Limb (tissue), 2 donors: Measurements from ENCODE around the gene MN1.

Experiments used
- DNase-seq, 2 donors: peaks; one replicate each; pipeline ENCODE4 v3.0.0-alpha.2; 2016; ENCODE audit errors: extremely low spot score in 2 of 2

Gene MN1

GRCh38 chr22:27718186-27719035 is 83.1 kb downstream of the MN1 start:
- no peak for DNase-seq

- DNase-seq, result no peak
These were observed 84.5 kb downstream of the MN1 start for GRCh38 chr22:27717094-27717493.

GRCh38 chr22:27716074-27716473 is 85.5 kb downstream of the MN1 start:
- no peak for DNase-seq

GRCh38 chr22:27715106-27715505 is 86.5 kb downstream of the MN1 start:
- DNase-seq, result peak in 1 of 2 donors; percentile 40

GRCh38 chr22:27714068-27714467 is 87.5 kb downstream of the MN1 start:
- no peak for DNase-seq

- DNase-seq, result no peak
These were observed 88.1 kb downstream of the MN1 start for GRCh38 chr22:27713461-27713860.

- DNase-seq, result no peak
These were observed 89.8 kb downstream of the MN1 start for GRCh38 chr22:27711756-27712155.

GRCh38 chr22:27711012-27711411 is 90.5 kb downstream of the MN1 start:
- DNase-seq, result no peak

GRCh38 chr22:27709919-27710675 is 91.5 kb downstream of the MN1 start:
- no peak for DNase-seq

GRCh38 chr22:27706489-27706888 is 95.1 kb downstream of the MN1 start:
- no peak for DNase-seq

- no peak for DNase-seq
These were observed 96.0 kb downstream of the MN1 start for GRCh38 chr22:27705408-27706080.

- no peak for DNase-seq
These were observed 97.0 kb downstream of the MN1 start for GRCh38 chr22:27704581-27704980.

- DNase-seq, result no peak
These were observed 102.1 kb downstream of the MN1 start for GRCh38 chr22:27699383-27700019.

- no peak for DNase-seq
These were observed 102.7 kb downstream of the MN1 start for GRCh38 chr22:27698813-27699212.
